GM23338 (cell line): ENCODE data around the gene CLOCK. TPM values are rescaled to one million over a fixed set of nuclear protein-coding genes. Genes with fewer than 3 reads are reported as not detected.

ENCODE experiments used
- ATAC-seq: fragments of 200-7000 bp; cut with Tn5 transposase; 3 replicates; pipeline ENCODE4 v1.9.1; 2020
- DNase-seq: peaks from one replicate; pipeline ENCODE4 v3.0.0-alpha.2; 2015; ENCODE audit warnings: low spot score
- H2AFZ ChIP-seq: fragments of 200-600 bp; sonication (generic); 2 replicates; pipeline ENCODE4 v1.8.0; 2016; ENCODE audit warnings: antibody characterized with exemption, mild to moderate bottlenecking, moderate library complexity
- H3F3A ChIP-seq: fragments of 200-600 bp; sonication (generic); replicated peaks from 2 replicates; pipeline ENCODE4 v1.8.0; 2017; ENCODE audit warnings: antibody characterized with exemption, mixed run types, low read depth
- H3K27ac ChIP-seq: fragments of 200-600 bp; sonication (generic); 2 replicates; pipeline ENCODE4 v1.6.1; 2016; ENCODE audit warnings: low read depth
- H3K27me3 ChIP-seq: fragments of 200-600 bp; sonication (generic); 2 replicates; pipeline ENCODE4 v1.8.0; 2016; ENCODE audit warnings: mild to moderate bottlenecking, mixed run types, moderate library complexity; ENCODE audit not compliant: insufficient read depth
- H3K36me3 ChIP-seq: fragments of 200-600 bp; sonication (generic); 2 replicates; pipeline ENCODE4 v1.8.0; 2016; ENCODE audit warnings: mild to moderate bottlenecking; ENCODE audit not compliant: insufficient read depth
- H3K4me1 ChIP-seq: fragments of 200-600 bp; sonication (generic); 2 replicates; pipeline ENCODE4 v1.8.0; 2016; ENCODE audit warnings: mild to moderate bottlenecking, moderate library complexity; ENCODE audit not compliant: insufficient read depth
- H3K4me2 ChIP-seq: fragments of 200-600 bp; sonication (generic); 2 replicates; pipeline ENCODE4 v1.7.1; 2017; ENCODE audit warnings: mixed run types
- H3K4me3 ChIP-seq: fragments of 200-600 bp; sonication (generic); 2 replicates; pipeline ENCODE4 v1.6.1; 2016; ENCODE audit warnings: mixed run types
- H3K79me2 ChIP-seq: fragments of 200-600 bp; sonication (generic); replicated peaks from 2 replicates; pipeline ENCODE4 v1.8.0; 2017; ENCODE audit warnings: mild to moderate bottlenecking; ENCODE audit not compliant: insufficient read depth
- H3K9me2 ChIP-seq: fragments of 200-600 bp; sonication (generic); 2 replicates; pipeline ENCODE4 v1.8.0; 2017; ENCODE audit not compliant: insufficient read depth
- H4K20me1 ChIP-seq: fragments of 200-600 bp; sonication (generic); replicated peaks from 2 replicates; pipeline ENCODE4 v1.8.0; 2017; ENCODE audit warnings: mild to moderate bottlenecking; ENCODE audit not compliant: insufficient read depth
- H3K27ac Mint-ChIP-seq: 2 replicates; pipeline ENCODE4 v1.8.0; 2020; ENCODE audit warnings: inconsistent platforms, mild to moderate bottlenecking, moderate library complexity, mixed read lengths
- H3K27me3 Mint-ChIP-seq: 3 replicates; pipeline ENCODE4 v1.8.0; 2022; ENCODE audit warnings: low read depth, mild to moderate bottlenecking, moderate library complexity, mixed read lengths, inconsistent platforms; ENCODE audit not compliant: insufficient read depth, poor library complexity
- H3K36me3 Mint-ChIP-seq: 3 replicates; pipeline ENCODE4 v1.8.0; 2021; ENCODE audit warnings: low read depth, mild to moderate bottlenecking, inconsistent platforms, moderate library complexity, mixed read lengths
- H3K4me1 Mint-ChIP-seq: 3 replicates; pipeline ENCODE4 v1.8.0; 2020; ENCODE audit warnings: mild to moderate bottlenecking, inconsistent platforms, mixed read lengths
- H3K4me3 Mint-ChIP-seq: 3 replicates; pipeline ENCODE4 v1.8.0; 2021; ENCODE audit warnings: moderate library complexity, mild to moderate bottlenecking, inconsistent platforms, mixed read lengths
- H3K9me3 Mint-ChIP-seq: 3 replicates; pipeline ENCODE4 v1.8.0; 2020; ENCODE audit warnings: moderate library complexity, mild to moderate bottlenecking, inconsistent platforms, mixed read lengths
- EZH2 ChIP-seq: fragments of 200-600 bp; sonication (generic); IDR thresholded peaks from one replicate; pipeline ENCODE4 v1.8.0; 2017; ENCODE audit warnings: antibody characterized with exemption, mild to moderate bottlenecking, low read depth; ENCODE audit not compliant: unreplicated experiment
- JUNB ChIP-seq: IDR thresholded peaks from one replicate; pipeline ENCODE4 v1.6.1; 2016; ENCODE audit warnings: antibody characterized with exemption; ENCODE audit not compliant: unreplicated experiment
- ZNF331 ChIP-seq: fragments of 250-450 bp; sonication (Bioruptor Pico); IDR thresholded peaks from 2 replicates; pipeline ENCODE4 v1.5.0; 2020; ENCODE audit warnings: low read depth, mild to moderate bottlenecking, moderate library complexity
- polyA plus RNA-seq: library from polyadenylated mRNA; unstranded; fragments of >200 nt; fragmentation: Nextera tagmentation; extraction: Ambion mirVana; gene quantifications from 2 replicates; pipeline ENCODE4 v1.2.1, GENCODE V29; 2016
- total RNA-seq: library from RNA; depleted of rRNA; stranded (reverse); fragments of >200 nt; shearing (Covaris generic); gene quantifications from 2 replicates; pipeline ENCODE4 v1.2.3, GENCODE V29; 2014
- TF ChIP-seq, protein P1 (sequence below): fragments of 250-450 bp; sonication (Bioruptor Pico); IDR thresholded peaks from 2 replicates; pipeline ENCODE4 v1.5.0; 2020; ENCODE audit warnings: mild to moderate bottlenecking, moderate library complexity
- TF ChIP-seq, protein P2 (sequence below): IDR thresholded peaks from 2 replicates; pipeline ENCODE4 v1.6.1; 2016; ENCODE audit warnings: antibody characterized with exemption

The CLOCK gene
- total and polyA plus RNA-seq, 2 experiments from 2014 or later = 17.1 to 28.8 TPM

GRCh38 chr4:55447108-55447708, 99.5 kb downstream of the CLOCK start:
- Mint-ChIP-seq H3K4me3 (no peak overlapping the region), H3K9me3 (no peaks in the 10 kb centered on the region), H3K27me3 (no peaks in the 10 kb centered on the region), H3K27ac (no peak overlapping the region), H3K4me1 (no peaks in the 10 kb centered on the region), H3K36me3 (peaks cover 40% of the 10 kb centered on the region)
- H4K20me1 ChIP-seq = 0 out of 2 replicates have a peak, but pooled peaks cover 3% of the 10 kb centered on the region
- ATAC-seq (no peak), DNase-seq (no peak)
- H3F3A ChIP-seq = no peaks in the 10 kb centered on the region
- no peak overlapping the region for H3K4me2 ChIP-seq
- no peaks in the 10 kb centered on the region for H3K27me3 ChIP-seq
- no peaks in the 10 kb centered on the region for H3K4me1 ChIP-seq
- H3K79me2 ChIP-seq = no peaks in the 10 kb centered on the region
- H3K4me3 ChIP-seq = no peak overlapping the region
- H3K27ac ChIP-seq = no peak overlapping the region
- H3K36me3 ChIP-seq = peaks cover 41% of the 10 kb centered on the region
- no peaks in the 10 kb centered on the region for H3K9me2 ChIP-seq
- TF ChIP-seq, protein P1, sequence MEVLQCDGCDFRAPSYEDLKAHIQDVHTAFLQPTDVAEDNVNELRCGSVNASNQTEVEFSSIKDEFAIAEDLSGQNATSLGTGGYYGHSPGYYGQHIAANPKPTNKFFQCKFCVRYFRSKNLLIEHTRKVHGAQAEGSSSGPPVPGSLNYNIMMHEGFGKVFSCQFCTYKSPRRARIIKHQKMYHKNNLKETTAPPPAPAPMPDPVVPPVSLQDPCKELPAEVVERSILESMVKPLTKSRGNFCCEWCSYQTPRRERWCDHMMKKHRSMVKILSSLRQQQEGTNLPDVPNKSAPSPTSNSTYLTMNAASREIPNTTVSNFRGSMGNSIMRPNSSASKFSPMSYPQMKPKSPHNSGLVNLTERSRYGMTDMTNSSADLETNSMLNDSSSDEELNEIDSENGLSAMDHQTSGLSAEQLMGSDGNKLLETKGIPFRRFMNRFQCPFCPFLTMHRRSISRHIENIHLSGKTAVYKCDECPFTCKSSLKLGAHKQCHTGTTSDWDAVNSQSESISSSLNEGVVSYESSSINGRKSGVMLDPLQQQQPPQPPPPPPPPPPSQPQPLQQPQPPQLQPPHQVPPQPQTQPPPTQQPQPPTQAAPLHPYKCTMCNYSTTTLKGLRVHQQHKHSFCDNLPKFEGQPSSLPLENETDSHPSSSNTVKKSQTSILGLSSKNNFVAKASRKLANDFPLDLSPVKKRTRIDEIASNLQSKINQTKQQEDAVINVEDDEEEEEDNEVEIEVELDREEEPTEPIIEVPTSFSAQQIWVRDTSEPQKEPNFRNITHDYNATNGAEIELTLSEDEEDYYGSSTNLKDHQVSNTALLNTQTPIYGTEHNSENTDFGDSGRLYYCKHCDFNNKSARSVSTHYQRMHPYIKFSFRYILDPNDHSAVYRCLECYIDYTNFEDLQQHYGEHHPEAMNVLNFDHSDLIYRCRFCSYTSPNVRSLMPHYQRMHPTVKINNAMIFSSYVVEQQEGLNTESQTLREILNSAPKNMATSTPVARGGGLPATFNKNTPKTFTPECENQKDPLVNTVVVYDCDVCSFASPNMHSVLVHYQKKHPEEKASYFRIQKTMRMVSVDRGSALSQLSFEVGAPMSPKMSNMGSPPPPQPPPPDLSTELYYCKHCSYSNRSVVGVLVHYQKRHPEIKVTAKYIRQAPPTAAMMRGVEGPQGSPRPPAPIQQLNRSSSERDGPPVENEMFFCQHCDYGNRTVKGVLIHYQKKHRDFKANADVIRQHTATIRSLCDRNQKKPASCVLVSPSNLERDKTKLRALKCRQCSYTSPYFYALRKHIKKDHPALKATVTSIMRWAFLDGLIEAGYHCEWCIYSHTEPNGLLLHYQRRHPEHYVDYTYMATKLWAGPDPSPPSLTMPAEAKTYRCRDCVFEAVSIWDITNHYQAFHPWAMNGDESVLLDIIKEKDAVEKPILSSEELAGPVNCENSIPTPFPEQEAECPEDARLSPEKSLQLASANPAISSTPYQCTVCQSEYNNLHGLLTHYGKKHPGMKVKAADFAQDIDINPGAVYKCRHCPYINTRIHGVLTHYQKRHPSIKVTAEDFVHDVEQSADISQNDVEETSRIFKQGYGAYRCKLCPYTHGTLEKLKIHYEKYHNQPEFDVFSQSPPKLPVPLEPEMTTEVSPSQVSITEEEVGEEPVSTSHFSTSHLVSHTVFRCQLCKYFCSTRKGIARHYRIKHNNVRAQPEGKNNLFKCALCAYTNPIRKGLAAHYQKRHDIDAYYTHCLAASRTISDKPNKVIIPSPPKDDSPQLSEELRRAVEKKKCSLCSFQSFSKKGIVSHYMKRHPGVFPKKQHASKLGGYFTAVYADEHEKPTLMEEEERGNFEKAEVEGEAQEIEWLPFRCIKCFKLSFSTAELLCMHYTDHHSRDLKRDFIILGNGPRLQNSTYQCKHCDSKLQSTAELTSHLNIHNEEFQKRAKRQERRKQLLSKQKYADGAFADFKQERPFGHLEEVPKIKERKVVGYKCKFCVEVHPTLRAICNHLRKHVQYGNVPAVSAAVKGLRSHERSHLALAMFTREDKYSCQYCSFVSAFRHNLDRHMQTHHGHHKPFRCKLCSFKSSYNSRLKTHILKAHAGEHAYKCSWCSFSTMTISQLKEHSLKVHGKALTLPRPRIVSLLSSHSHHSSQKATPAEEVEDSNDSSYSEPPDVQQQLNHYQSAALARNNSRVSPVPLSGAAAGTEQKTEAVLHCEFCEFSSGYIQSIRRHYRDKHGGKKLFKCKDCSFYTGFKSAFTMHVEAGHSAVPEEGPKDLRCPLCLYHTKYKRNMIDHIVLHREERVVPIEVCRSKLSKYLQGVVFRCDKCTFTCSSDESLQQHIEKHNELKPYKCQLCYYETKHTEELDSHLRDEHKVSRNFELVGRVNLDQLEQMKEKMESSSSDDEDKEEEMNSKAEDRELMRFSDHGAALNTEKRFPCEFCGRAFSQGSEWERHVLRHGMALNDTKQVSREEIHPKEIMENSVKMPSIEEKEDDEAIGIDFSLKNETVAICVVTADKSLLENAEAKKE (CRISPR knock-in tag) = no peak
- TF ChIP-seq, protein P2, sequence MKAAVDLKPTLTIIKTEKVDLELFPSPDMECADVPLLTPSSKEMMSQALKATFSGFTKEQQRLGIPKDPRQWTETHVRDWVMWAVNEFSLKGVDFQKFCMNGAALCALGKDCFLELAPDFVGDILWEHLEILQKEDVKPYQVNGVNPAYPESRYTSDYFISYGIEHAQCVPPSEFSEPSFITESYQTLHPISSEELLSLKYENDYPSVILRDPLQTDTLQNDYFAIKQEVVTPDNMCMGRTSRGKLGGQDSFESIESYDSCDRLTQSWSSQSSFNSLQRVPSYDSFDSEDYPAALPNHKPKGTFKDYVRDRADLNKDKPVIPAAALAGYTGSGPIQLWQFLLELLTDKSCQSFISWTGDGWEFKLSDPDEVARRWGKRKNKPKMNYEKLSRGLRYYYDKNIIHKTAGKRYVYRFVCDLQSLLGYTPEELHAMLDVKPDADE = no peak
- TF ChIP-seq JUNB (no peak), EZH2 (no peak), ZNF331 (CRISPR knock-in tag) (no peak)
- no peak overlapping the region for H2AFZ ChIP-seq
